MCF 10A (cell line): ENCODE results near the gene TDRD10. TPM values are rescaled to one million over a fixed set of nuclear protein-coding genes. Genes with fewer than 3 reads are reported as not detected.

Experiments
- BruUV-seq: library from RNA; stranded (reverse); fragments of 400-500 nt; replicated peaks from 2 replicates; lab custom pipeline; 2021; lab: Mats Ljungman, UMichigan
- CTCF ChIA-PET: fragments of 300-600 bp; sonication (Branson Sonifier 250); formaldehyde crosslinking; extraction: SDS; loops from one replicate; lab custom pipeline; 2021; ENCODE audit warnings: antibody characterized with exemption, inconsistent platforms; lab: Yijun Ruan, JAX
- POLR2A ChIA-PET: fragments of 300-600, 350-650 bp; sonication (Branson Sonifier 250); formaldehyde crosslinking; extraction: SDS; loops from one replicate; lab custom pipeline; 2020; ENCODE audit warnings: antibody characterized with exemption, inconsistent platforms; lab: Yijun Ruan, JAX
- DNase-seq: peaks from one replicate; pipeline ENCODE4 v3.0.0-alpha.2; 2018; ENCODE audit not compliant: unreplicated experiment
- H3K27ac Mint-ChIP-seq: one replicate; pipeline ENCODE4 v1.8.0; 2022; ENCODE audit warnings: mild to moderate bottlenecking, low read depth, mixed read lengths; ENCODE audit not compliant: unreplicated experiment
- H3K27me3 Mint-ChIP-seq: one replicate; pipeline ENCODE4 v1.8.0; 2022; ENCODE audit warnings: mixed read lengths; ENCODE audit not compliant: insufficient read depth, unreplicated experiment
- H3K36me3 Mint-ChIP-seq: one replicate; pipeline ENCODE4 v1.8.0; 2022; ENCODE audit warnings: mild to moderate bottlenecking, moderate library complexity, mixed read lengths; ENCODE audit not compliant: insufficient read depth, unreplicated experiment
- H3K4me1 Mint-ChIP-seq: one replicate; pipeline ENCODE4 v1.8.0; 2022; ENCODE audit warnings: mixed read lengths; ENCODE audit not compliant: insufficient read depth, unreplicated experiment
- H3K4me3 Mint-ChIP-seq: one replicate; pipeline ENCODE4 v1.8.0; 2022; ENCODE audit warnings: mild to moderate bottlenecking, moderate library complexity, mixed read lengths; ENCODE audit not compliant: unreplicated experiment
- H3K9me3 Mint-ChIP-seq: one replicate; pipeline ENCODE4 v1.8.0; 2022; ENCODE audit warnings: mixed read lengths; ENCODE audit not compliant: unreplicated experiment
- CTCF ChIP-seq: fragments of 200-600 bp; IDR thresholded peaks from one replicate; pipeline ENCODE4 v1.8.0; 2022; ENCODE audit warnings: antibody characterized with exemption, mild to moderate bottlenecking; ENCODE audit not compliant: unreplicated experiment
- intact Hi-C: fragments of 100-400 bp; cut with micrococcal nuclease; formaldehyde crosslinking; loops from 2 replicates; pipeline ENCODE4 v1.14.1; 2022
- total RNA-seq: library from RNA; stranded (reverse); gene quantifications from 2 replicates; pipeline ENCODE4 v1.2.3, GENCODE V29; 2022

TDRD10 gene
- total RNA-seq, 1 experiment from 2014 or later: not detected

GRCh38 chr1:154551474-154551873 is 49.5 kb downstream of the TDRD10 start:
- H3K4me3 Mint-ChIP-seq: no peak overlapping the region
- peaks cover 76% of the 10 kb centered on the region for H3K36me3 Mint-ChIP-seq
- no peaks in the 10 kb centered on the region for H3K27me3 Mint-ChIP-seq

GRCh38 chr1:154552036-154552435 is 50.0 kb downstream of the TDRD10 start:
- CTCF ChIA-PET: interaction anchor here (0.6 to 11.3 kb wide), 6 partner anchors 17 to 461 kb away, joined by 3 to 128 read pairs (median 4); no protein-coding TSS in a partner anchor
- Mint-ChIP-seq H3K4me3 (no peak overlapping the region), H3K4me1 (peaks cover 18% of the 10 kb centered on the region), H3K27ac (no peak overlapping the region), H3K27me3 (no peaks in the 10 kb centered on the region), H3K9me3 (no peaks in the 10 kb centered on the region), H3K36me3 (peaks cover 78% of the 10 kb centered on the region)
- intact Hi-C loops: no loop called here
- POLR2A ChIA-PET: interaction anchor here (1.1 to 1.2 kb wide), 2 partner anchors 574 to 578 kb away, joined by 3 read pairs; no protein-coding TSS in a partner anchor
- no peak for TF ChIP-seq CTCF
- DNase-seq: no peak
- BruUV-seq: no TSS peak

More at GRCh38 chr1:154551474-154551873, 49.5 kb downstream of the TDRD10 start:
- peaks cover 19% of the 10 kb centered on the region for H3K4me1 Mint-ChIP-seq
- no TSS peak for BruUV-seq
- no peaks in the 10 kb centered on the region for H3K9me3 Mint-ChIP-seq
- intact Hi-C loops: no loop called here
- TF ChIP-seq CTCF: no peak
- CTCF ChIA-PET: interaction anchor here (0.6 to 11.3 kb wide), 5 partner anchors 17 to 461 kb away, joined by 3 to 128 read pairs (median 5); no protein-coding TSS in a partner anchor
- POLR2A ChIA-PET: interaction anchor here (1.1 kb wide), 1 partner anchor 579 kb away, joined by 3 read pairs; no protein-coding TSS in a partner anchor
- no peak overlapping the region for H3K27ac Mint-ChIP-seq
- no peak for DNase-seq

- Mint-ChIP-seq H3K27ac (no peak overlapping the region), H3K36me3 (peaks cover 78% of the 10 kb centered on the region), H3K4me1 (peaks cover 22% of the 10 kb centered on the region), H3K4me3 (no peak overlapping the region), H3K9me3 (no peaks in the 10 kb centered on the region), H3K27me3 (no peaks in the 10 kb centered on the region)
- ChIA-PET POLR2A (interaction anchor here (0.8 to 1.2 kb wide), 4 partner anchors 69 to 573 kb away, joined by 3 to 4 read pairs (median 3); no protein-coding TSS in a partner anchor), CTCF (interaction anchor here (0.6 to 11.3 kb wide), 10 partner anchors 19 to 532 kb away, joined by 3 to 128 read pairs (median 4); partner anchors contain the start of gene IL6R)
- no peak for TF ChIP-seq CTCF
- no TSS peak for BruUV-seq
- DNase-seq: peak; percentile 39
- intact Hi-C loops: no loop called here
These were observed 51.3 kb downstream of the TDRD10 start for GRCh38 chr1:154553056-154554030.
